Activated naive CD4-positive, alpha-beta T cell treated with anti-CD3 and anti-CD28 coated beads, Interleukin-2, amount 50 U/mL, for 72 hours (primary cell): Measurements from ENCODE around the gene CEP128. TPM values are rescaled to one million over a fixed set of nuclear protein-coding genes. Genes with fewer than 3 reads are reported as not detected.
"Not testable (repeated sequence)": the region's sequence is repeated elsewhere in the genome, so short reads cannot be mapped to it uniquely, and the experiment has no call there.

ENCODE experiments used
- ATAC-seq, 2 donors: fragments of 150-1000 bp; cut with Tn5 transposase; 2 replicates each; pipeline ENCODE4 v1.10.0; 2021; ENCODE audit warnings: mild to moderate bottlenecking in 2 of 2, moderate library complexity in 2 of 2
- DNase-seq, 2 donors: peaks; one replicate each; pipeline ENCODE4 v3.0.0; 2021 to 2022; ENCODE audit warnings: low spot score in 2 of 2
- H3K27ac Mint-ChIP-seq, 2 donors: one replicate each; pipeline ENCODE4 v1.8.0; 2022; ENCODE audit warnings: mild to moderate bottlenecking in 2 of 2, mixed read lengths in 2 of 2
- H3K36me3 Mint-ChIP-seq, 2 donors: one replicate each; pipeline ENCODE4 v1.8.0; 2022; ENCODE audit warnings: mixed read lengths in 2 of 2
- H3K9me3 Mint-ChIP-seq, 2 donors: one replicate each; pipeline ENCODE4 v1.8.0; 2022; ENCODE audit warnings: mixed read lengths in 2 of 2
- total RNA-seq, 2 donors: library from RNA; stranded (reverse); gene quantifications; one replicate each; pipeline ENCODE4 v1.2.3, GENCODE V29; 2022

Gene CEP128
- total RNA-seq, 2 donors from 2014 or later: 11.5 to 33.3 TPM

GRCh38 chr14:80927083-80927989 is 14.2 kb downstream of the CEP128 start:
- H3K9me3 Mint-ChIP-seq: peaks cover 0 to 7% of the 10 kb centered on the region in 2 donors
- ATAC-seq (no peak), DNase-seq (no peak)
- no peak overlapping the region for H3K27ac Mint-ChIP-seq
- H3K36me3 Mint-ChIP-seq: peaks cover 11 to 47% of the 10 kb centered on the region in 2 donors

- DNase-seq (no peak), ATAC-seq (no peak)
- peaks cover 0 to 7% of the 10 kb centered on the region in 2 donors for H3K9me3 Mint-ChIP-seq
- H3K27ac Mint-ChIP-seq: no peak overlapping the region
- peaks cover 6 to 39% of the 10 kb centered on the region in 2 donors for H3K36me3 Mint-ChIP-seq
Observed at GRCh38 chr14:80926397-80927082, 15.0 kb downstream of the CEP128 start.

- Mint-ChIP-seq H3K9me3 (peaks cover 0 to 7% of the 10 kb centered on the region in 2 donors), H3K36me3 (peaks cover 0 to 27% of the 10 kb centered on the region in 2 donors), H3K27ac (peak overlapping the region in 1 of 2 donors; percentile 11)
- DNase-seq (no peak), ATAC-seq (no peak)
Observed at GRCh38 chr14:80924365-80925103, 17.0 kb downstream of the CEP128 start.

GRCh38 chr14:80923368-80923767 is 18.2 kb downstream of the CEP128 start:
- no peak for ATAC-seq
- DNase-seq: no peak
- H3K36me3 Mint-ChIP-seq: peaks cover 0 to 15% of the 10 kb centered on the region in 2 donors
- H3K9me3 Mint-ChIP-seq: peaks cover 0 to 3% of the 10 kb centered on the region in 2 donors
- no peak overlapping the region for H3K27ac Mint-ChIP-seq

GRCh38 chr14:80919622-80920021 is 21.9 kb downstream of the CEP128 start:
- ATAC-seq (no peak), DNase-seq (no peak)
- Mint-ChIP-seq H3K36me3 (peaks cover 15 to 24% of the 10 kb centered on the region in 2 donors), H3K27ac (no peak overlapping the region), H3K9me3 (no peaks in the 10 kb centered on the region)

GRCh38 chr14:80912013-80912412 is 29.5 kb downstream of the CEP128 start:
- H3K36me3 Mint-ChIP-seq: peaks cover 20 to 24% of the 10 kb centered on the region in 2 donors
- not testable (repeated sequence) for DNase-seq, H3K9me3 Mint-ChIP-seq, H3K27ac Mint-ChIP-seq, ATAC-seq

- H3K9me3 Mint-ChIP-seq: no peaks in the 10 kb centered on the region
- DNase-seq (no peak), ATAC-seq (no peak)
- peaks cover 5 to 6% of the 10 kb centered on the region in 2 donors for H3K36me3 Mint-ChIP-seq
- no peak overlapping the region for H3K27ac Mint-ChIP-seq
Observed at GRCh38 chr14:80906946-80907345, 34.6 kb downstream of the CEP128 start.

- DNase-seq: no peak
- Mint-ChIP-seq H3K36me3 (peaks cover 5 to 6% of the 10 kb centered on the region in 2 donors), H3K27ac (no peak overlapping the region), H3K9me3 (no peaks in the 10 kb centered on the region)
- ATAC-seq: no peak
Observed at GRCh38 chr14:80906336-80906735, 35.2 kb downstream of the CEP128 start.

GRCh38 chr14:80902608-80903007 is 38.9 kb downstream of the CEP128 start:
- no peaks in the 10 kb centered on the region for H3K9me3 Mint-ChIP-seq
- no peak for DNase-seq
- H3K36me3 Mint-ChIP-seq: peaks cover 5 to 12% of the 10 kb centered on the region in 2 donors
- peak in 1 of 2 donors; percentile 65 for ATAC-seq
- H3K27ac Mint-ChIP-seq: no peak overlapping the region

- Mint-ChIP-seq H3K36me3 (peaks cover 5 to 12% of the 10 kb centered on the region in 2 donors), H3K27ac (no peak overlapping the region), H3K9me3 (no peaks in the 10 kb centered on the region)
- no peak for DNase-seq
- ATAC-seq: peak in 1 of 2 donors; percentile 67
Observed at GRCh38 chr14:80901822-80902221, 39.7 kb downstream of the CEP128 start.

- no peak for ATAC-seq
- Mint-ChIP-seq H3K27ac (no peak overlapping the region), H3K36me3 (peaks cover 5 to 12% of the 10 kb centered on the region in 2 donors), H3K9me3 (no peaks in the 10 kb centered on the region)
- DNase-seq: no peak
Observed at GRCh38 chr14:80901260-80901659, 40.3 kb downstream of the CEP128 start.

- peaks cover 26 to 51% of the 10 kb centered on the region in 2 donors for H3K36me3 Mint-ChIP-seq
- H3K27ac Mint-ChIP-seq: no peak overlapping the region
- DNase-seq: no peak
- peaks cover 17% of the 10 kb centered on the region in 2 donors for H3K9me3 Mint-ChIP-seq
- ATAC-seq: no peak
Observed at GRCh38 chr14:80872645-80873044, 68.9 kb downstream of the CEP128 start.

GRCh38 chr14:80868260-80868659 is 73.3 kb downstream of the CEP128 start:
- ATAC-seq (no peak), DNase-seq (no peak)
- peaks cover 31 to 54% of the 10 kb centered on the region in 2 donors for H3K36me3 Mint-ChIP-seq
- no peak overlapping the region for H3K27ac Mint-ChIP-seq
- H3K9me3 Mint-ChIP-seq: peaks cover 22 to 26% of the 10 kb centered on the region in 2 donors

- Mint-ChIP-seq H3K27ac (no peak overlapping the region), H3K36me3 (peaks cover 31 to 54% of the 10 kb centered on the region in 2 donors), H3K9me3 (peaks cover 22 to 26% of the 10 kb centered on the region in 2 donors)
- DNase-seq (no peak), ATAC-seq (no peak)
Observed at GRCh38 chr14:80867798-80868197, 73.7 kb downstream of the CEP128 start.

- H3K27ac Mint-ChIP-seq: no peak overlapping the region
- DNase-seq (no peak), ATAC-seq (no peak)
- peaks cover 27 to 50% of the 10 kb centered on the region in 2 donors for H3K36me3 Mint-ChIP-seq
- peaks cover 22 to 26% of the 10 kb centered on the region in 2 donors for H3K9me3 Mint-ChIP-seq
Observed at GRCh38 chr14:80867091-80867490, 74.4 kb downstream of the CEP128 start.

- Mint-ChIP-seq H3K36me3 (peaks cover 19 to 42% of the 10 kb centered on the region in 2 donors), H3K27ac (no peak overlapping the region)
- no peak for ATAC-seq
Observed at GRCh38 chr14:80865565-80865964, 76.0 kb downstream of the CEP128 start.

More at GRCh38 chr14:80865565-80865964, 76.0 kb downstream of the CEP128 start:
- H3K9me3 Mint-ChIP-seq: peaks cover 16 to 26% of the 10 kb centered on the region in 2 donors
- no peak for DNase-seq
